Femur (tissue), 1 donor: Measurements from ENCODE around the gene CCR6.

Source experiments
- DNase-seq: peaks from one replicate; pipeline ENCODE4 v3.0.0-alpha.2; 2017

CCR6 gene

DNA sequence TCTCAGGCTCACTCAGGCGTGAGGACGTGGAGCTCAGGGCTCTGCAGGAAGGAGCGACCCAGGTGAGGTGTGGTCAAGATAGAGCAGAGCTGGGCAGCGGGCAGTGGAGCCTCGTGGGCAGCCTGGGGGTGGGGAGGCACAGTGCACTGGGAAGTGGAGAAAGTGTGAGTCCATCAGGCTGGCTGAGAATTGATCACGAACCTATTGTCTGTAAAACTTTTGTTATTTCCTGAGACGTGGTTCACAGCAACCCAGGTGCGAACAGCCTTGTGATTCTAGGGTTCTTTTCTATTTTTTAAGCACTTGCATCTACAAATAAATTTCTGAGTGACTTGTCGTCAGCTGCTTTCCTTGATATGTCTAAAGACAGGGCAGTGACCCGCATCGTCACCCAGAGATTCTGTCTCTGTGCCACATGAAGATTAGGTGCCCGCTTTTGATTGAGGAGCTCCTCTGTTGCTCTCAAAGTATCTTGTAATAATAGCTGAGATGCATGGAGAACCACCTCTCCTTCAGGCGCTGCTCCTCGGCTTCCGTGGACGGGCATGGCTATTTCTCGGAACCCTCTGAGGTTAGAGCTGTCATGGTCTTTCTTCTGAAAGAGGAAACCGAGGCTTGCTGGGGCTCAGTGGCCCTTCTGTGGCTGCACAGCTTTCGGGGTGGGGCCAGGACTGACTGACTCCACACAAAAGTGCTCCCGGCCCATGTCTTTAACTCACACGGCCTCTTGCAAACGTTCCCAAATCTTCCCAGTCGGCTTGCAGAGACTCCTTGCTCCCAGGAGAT is 662 bp upstream of the CCR6 start:
- DNase-seq = no peak

DNA sequence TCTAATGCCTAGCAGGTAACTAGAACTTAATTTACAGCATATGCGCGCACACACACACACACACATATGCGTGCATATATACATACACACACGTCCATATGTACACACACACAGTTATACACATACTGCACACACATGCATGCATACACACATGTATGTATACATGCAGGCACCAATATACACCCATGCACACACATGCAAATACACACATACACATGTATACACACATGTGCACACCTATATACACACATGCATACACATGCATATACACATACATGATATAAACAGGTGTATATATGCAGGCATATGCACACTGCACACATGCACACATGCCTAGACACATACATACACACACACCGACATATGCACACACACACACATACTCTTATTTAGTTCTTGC is 1.9 kb downstream of the CCR6 start:
- no peak for DNase-seq

DNA sequence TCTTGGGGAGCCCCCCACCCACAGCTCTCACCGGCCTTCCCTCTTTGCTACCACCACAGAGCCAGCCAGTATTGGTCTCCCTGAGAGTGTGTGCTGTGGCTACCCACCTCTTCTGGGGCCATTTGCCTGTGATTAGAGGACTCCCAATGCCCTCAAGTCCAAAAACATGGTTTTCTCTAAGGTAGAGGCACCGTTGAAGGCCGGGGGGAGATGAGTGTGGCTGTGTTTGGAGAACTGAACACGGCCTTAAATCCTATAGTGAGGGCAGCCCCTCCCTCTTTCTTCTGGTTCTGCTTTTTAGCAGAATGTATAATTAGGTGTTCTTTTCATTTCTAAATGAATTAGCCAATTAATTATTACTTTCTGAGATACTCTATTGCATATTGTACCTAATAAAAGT is 2.5 kb downstream of the CCR6 start:
- no peak for DNase-seq

DNA sequence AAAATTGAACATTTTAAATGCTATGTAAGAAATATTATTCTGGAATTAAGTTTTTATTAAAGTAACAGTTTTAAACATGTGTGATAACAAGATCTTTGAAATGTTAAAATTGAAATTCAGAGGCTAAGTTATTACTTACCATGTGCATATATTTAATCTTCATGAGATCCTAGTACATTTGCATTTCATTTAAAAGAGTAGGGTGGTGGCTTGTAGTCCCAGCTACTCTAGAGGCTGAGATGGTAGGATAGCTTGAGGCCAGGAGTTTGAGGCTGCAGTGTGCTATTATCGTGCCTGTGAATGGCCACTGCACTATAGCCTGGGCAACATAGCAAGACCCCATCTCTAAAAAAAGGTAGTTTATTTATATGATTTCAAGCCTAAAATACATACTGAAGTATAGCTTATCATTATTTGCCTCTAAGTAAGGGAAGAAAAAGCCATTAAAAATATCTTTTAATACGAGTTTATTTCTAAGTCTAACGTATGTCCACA is 3.0 kb downstream of the CCR6 start:
- no peak for DNase-seq

DNA sequence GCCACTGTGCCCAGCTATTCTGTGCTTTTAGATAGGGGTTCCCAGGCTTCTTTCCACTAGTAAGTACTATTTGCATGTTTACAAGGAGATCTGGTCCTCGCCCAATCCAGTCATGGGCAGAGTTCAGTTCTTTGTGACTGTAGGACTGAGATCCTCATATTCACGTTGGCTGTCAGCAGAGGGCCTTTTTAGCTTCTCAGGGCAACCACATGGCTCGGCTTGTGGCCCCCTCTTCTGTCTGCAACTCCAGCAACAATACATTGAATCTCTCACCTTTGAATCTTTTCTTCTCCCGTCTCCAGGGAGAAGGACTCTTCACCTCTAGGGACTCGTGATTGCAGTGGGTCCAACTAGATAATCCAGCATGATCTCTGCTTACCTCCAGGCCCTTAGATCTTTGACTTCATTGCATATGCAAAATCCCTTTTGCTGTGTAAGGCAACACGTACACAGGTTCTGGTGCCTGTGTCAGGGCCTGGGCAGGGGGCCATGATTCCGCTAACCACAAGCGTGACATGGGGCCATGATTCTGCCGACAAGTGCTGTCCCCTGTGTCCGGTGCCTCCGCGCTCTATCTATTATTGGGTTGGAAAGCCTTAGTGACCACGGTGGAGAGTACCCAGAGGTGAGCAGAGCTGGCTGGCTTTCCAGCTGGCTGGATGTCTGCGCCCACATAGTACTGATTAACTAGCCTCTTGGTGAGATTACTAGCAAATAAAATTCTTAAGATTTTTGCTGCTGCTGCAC is 5.1 kb downstream of the CCR6 start:
- DNase-seq = no peak

DNA sequence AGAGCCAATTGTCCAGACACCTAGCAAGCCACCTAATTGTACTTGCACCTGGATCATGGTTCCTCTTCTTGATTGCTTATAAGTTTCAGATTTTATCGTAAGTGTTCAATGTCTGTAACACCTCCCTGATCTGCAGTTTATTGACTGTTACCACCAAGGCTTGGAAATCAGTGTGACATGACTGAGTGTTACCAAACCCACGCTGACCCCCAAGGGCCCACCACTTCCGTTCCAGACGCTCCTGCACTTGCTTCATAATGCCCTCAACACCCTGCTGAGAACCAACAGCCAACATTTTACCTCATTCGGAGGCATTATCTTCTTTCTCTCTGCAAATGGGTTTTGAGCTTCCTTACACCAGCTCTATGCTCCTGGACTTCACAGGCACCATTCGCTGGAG is 6.3 kb downstream of the CCR6 start:
- DNase-seq = no peak

DNA sequence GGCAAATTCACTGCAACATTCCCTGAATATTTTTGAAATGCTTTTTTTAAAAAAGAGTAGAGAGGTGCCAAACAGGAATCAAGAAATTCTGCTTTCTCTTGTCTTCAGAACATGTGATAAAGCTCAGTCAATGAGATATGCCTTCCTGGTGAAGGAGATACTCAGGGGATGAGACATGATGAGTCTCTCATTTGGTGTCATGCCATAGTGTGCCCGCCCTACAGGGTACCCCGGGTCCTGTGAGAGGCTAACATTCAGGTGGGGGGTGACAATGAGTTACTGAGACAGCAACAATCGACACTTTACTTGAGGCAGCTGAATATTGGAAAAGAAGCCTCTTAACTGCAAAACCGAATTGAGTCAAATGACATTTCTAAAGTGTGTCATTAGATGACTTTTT is 6.7 kb downstream of the CCR6 start:
- DNase-seq = no peak

DNA sequence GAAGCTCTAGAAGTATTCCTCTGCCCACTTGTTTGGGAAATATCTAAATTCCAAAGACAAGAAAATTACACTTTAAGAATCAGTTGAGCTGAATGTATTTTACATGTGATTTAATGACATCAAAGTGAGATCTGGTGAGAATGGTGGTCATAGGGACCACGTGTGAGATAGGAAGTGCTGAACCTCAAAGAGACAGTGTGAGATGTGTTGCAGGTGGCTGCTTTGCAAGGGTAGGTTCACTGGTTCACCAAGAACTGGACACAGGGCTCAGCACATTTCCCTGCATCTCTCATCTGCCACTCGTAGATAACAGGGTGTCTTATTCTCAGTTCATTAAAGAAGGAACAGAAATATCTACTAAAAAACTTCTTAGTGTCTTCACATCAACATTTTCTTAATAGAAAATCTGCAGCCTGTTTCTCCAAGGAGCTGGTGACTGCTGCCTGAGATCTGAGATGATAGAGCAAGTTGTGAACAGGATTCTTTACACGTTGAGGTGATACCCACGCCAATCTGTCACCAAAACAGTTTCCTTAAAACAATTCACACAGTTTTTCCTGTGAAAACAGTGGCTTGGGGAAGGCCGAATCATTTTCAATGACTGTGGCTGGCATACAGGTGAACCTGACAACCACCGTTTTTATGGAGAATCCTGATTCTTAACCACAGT is 7.2 kb downstream of the CCR6 start:
- no peak for DNase-seq

DNA sequence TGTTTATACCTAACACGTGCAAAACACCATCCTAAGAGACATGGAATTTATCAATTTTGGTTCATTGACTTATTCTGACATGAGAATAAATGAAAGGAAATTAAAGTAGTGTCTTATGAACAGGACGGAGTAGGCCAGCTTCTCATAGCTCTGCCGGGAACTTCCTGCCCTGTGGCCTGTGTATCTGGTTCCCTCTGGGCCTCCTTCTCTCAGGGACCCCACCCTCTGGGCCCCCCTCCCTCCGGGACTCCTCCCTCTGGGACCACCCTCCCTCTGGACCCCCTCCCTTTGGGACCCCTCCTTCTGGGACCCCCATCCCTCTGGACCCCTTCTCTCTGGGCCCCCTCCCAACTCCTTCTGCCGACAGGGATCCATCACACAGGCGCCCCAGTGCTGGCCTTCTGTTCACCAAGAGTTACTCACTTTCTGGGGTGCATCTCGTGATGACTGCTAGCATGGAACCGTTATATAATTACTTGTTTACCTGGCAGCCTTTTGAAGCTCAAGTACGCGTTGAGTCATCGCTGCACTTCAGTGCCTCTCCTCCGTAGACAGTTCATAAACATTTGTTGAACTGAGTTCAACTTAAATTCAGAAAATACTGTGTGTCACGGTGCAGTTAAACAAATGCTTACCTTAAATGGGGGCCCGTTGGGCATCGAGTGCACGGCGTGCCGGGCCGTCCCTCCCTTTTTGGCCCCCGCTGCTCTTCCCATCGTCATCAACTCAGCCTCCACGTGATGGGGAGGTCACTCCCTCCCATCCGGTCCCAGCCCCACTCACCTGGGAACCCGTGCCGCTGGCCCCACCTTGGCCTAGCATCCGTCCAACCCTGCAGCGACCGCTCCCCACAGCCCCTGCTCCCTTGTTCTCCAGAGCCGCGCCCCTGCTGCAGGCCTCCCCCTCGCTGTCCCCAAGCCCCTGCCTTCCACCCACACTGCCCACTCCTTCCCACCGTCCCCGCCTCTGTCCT is 8.1 kb downstream of the CCR6 start:
- DNase-seq = no peak

DNA sequence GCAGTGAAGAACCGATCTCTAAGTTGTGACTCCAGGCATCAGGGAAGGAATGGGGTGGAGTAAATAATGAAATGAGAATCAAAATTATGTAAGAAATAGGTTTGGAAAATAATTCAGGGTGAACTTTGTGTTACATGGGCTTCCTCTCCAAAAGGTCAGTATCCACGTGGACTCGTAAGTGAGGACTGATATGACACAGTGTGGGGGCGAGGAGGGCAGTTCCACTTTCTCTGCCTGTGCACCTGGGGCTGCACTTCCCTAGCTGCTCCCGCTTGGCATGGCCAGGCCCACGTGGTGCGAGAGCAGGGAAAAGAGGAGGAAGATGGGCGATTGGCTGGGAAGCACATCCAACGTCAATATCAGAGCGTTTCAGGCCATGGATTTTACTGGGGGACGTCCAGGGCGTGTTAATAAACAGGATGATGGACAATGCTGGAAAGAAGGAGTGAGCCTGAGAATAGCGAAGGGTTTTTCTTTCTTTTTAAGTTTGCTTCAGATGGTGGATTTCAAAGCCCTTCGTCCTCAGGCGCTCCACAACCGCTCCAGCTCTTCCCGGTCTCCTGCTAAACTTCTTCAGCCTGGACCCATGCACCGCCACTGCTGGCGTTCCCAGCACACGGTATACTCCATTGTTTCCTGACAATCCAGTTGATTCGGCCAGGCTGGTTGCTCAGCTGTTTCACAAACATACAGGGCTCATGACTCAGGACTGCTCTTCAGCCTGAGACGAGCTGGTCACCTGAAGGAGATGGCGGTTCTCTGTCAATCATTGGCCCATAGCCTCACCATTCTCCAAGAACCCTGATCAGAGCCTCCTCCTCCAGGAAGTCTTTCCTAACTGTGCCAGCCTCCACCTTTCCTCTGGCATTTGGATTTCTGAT is 11.8 kb downstream of the CCR6 start:
- DNase-seq = no peak

DNA sequence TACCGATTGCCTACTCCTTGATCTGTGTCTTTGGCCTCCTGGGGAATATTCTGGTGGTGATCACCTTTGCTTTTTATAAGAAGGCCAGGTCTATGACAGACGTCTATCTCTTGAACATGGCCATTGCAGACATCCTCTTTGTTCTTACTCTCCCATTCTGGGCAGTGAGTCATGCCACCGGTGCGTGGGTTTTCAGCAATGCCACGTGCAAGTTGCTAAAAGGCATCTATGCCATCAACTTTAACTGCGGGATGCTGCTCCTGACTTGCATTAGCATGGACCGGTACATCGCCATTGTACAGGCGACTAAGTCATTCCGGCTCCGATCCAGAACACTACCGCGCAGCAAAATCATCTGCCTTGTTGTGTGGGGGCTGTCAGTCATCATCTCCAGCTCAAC is 13.5 kb downstream of the CCR6 start:
- DNase-seq = no peak

DNA sequence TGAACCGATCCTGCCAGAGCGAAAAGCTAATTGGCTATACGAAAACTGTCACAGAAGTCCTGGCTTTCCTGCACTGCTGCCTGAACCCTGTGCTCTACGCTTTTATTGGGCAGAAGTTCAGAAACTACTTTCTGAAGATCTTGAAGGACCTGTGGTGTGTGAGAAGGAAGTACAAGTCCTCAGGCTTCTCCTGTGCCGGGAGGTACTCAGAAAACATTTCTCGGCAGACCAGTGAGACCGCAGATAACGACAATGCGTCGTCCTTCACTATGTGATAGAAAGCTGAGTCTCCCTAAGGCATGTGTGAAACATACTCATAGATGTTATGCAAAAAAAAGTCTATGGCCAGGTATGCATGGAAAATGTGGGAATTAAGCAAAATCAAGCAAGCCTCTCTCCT is 14.2 kb downstream of the CCR6 start:
- no peak for DNase-seq

DNA sequence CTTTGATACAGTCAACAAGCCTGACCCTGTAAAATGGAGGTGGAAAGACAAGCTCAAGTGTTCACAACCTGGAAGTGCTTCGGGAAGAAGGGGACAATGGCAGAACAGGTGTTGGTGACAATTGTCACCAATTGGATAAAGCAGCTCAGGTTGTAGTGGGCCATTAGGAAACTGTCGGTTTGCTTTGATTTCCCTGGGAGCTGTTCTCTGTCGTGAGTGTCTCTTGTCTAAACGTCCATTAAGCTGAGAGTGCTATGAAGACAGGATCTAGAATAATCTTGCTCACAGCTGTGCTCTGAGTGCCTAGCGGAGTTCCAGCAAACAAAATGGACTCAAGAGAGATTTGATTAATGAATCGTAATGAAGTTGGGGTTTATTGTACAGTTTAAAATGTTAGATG is 15.0 kb downstream of the CCR6 start:
- no peak for DNase-seq

DNA sequence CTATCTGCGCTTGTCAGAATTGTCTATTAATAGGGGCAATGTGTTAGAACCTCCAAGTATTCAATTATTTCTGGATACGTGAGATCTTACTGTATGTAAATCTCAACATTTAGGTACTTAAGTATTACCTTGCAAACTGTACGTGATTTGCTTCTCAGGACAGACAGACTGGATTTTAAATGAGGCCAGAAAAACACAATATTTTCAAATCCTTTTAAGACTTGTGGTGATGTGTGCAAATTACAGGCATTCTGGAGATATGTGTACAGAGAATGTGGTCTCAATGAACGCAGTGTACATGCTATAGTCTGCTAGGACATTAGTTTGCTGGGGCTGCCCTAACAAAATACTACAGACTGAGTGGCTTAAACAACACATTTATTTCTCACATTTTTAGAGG is 16.9 kb downstream of the CCR6 start:
- DNase-seq = no peak

DNA sequence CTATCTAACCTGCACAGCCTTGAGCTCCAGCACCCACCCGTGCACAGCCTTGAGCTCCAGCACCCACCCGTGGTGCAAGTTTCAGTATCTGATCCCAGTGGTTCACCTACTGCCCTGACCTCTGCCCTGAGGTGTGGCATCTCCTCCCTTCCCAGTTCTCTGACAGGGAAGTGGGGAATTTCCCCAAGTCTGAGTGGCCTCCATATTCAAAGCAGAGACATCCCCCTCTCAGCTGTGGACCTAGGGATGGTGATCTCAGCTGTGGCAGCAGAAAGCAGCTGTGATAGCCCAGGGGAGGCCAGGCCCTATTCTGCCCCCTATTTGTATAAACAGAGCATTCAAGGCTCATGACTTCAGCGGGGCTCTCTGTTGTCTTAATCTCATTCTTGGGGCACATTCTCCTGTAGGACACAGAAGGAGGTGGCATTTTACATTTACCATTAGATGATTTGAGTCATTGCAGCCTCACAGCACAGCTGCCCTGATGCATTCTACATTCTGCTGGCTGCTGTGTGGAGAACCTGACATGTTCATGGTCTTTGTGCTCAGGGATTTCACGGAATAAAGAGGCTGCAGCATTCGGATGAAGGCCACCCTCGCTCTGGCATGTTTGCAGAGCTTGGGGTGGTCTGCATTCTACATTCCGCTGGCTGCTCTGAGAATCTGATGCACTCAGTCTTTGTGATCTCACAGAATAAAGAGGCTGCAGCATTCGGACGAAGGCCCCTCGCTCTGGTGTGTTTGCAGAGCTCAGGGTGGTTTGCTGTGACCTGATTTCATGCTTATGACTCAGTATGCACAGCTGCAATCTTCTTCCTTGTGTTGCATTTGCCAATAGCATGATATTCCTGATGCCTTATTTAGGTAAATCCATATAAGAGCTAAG is 17.9 kb downstream of the CCR6 start:
- DNase-seq = no peak

DNA sequence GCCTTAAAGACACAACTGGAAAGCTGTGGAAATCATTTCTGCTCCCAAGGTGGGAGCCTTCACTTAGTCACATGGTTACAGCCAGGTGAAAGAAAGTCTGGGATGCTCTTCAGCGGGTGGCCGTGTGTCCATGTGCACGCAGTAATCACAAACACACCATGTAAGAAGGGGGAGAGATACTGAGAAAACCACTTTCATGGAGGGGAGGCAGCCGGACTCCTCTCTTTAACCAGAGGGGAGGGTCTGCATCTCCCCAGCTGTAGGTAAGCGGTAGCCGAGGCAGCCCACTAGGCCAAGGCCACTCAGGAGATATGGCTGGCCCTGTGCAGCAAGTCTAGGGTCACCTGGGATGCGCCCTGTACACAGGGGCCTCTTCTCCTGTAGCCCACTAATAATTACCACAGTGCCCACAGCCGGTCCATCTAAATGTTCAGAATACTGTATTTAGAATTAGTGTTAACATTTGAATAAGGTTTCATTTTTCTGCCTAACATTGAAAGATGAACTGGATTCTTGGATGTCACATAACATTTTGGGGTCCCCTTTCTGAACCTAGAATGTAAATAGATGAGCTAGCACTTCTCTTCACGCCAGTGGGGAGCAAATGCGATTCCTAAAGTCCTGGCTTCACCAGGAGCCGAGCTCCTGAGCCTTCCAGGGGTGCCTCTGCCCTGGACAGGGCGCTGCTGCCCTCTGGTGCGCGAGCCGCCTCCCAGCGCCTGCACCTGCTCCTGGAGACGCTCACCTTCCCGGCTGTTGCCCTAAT is 19.0 kb downstream of the CCR6 start:
- peak; percentile 60 for DNase-seq

DNA sequence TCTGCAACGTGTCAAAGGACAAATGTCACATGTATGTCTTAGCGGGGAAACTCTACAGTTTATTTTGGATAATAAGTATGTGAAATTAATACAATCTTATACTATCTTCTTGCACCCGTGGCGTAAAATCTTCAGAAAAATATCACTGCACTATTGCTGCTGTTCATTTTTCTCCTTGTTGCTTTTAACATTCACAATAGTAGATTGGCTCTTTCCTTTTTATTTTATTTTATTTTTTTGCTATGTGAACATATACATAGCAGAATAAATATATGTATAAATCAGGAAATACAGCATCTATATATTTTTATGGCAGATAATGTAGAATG is 19.5 kb downstream of the CCR6 start:
- no peak for DNase-seq

DNA sequence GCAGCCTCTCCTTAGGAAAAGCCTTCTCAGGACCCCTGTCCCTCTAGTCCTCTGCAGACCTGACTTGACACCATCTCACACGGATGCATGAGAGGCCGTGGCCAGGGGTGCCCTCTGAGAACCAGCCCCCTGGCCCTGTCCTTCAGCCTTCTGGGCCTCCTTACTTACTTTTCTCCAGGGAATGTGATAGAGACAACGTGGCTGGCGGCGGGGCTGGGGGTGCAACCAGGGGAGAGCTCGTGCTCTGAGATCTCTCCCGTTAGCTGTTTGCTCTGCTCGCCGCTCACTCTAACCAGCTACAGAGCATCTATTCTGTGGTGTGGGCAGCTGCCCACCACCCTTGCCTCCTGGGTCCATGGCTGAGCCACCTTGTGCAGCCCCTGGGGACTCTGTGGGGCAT is 20.1 kb downstream of the CCR6 start:
- DNase-seq = no peak

DNA sequence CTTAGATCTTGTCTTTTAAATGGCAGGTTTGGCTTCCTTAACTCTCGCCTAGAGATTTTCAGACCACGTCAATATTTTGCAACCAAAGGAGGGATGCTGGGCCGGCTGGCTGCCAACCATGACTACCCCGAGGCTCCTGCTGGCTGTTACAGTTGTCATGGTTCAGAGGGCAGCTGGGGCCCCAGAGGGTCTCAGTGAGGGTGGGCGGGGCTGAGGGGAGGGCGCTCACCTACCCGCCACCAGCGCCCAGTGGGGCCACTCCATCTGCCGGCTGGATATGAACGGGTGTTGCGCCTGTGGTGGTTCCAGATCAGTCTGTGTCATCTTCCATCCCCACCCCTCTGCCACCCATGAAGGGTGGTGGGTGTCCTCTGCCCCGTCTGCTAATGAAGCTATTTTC is 22.6 kb downstream of the CCR6 start:
- no peak for DNase-seq

DNA sequence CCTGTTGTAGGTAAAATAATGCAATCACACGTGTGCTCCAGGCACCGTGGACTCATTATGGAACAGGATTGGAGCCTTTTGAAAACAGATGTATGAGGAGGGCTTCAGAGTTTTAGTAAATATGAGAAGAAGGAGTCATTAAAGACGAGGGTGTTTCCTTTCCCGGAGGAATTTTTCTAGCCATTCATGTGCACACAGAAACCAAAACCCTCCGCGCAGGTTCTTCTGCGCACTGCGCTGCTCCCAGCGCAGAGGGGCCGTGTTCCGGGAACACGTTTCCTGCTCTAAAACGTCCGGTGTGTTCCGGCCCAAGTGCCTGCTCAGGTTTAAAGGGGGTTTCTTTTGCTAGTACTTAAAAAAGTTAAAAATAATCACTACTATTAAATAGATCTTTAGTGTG is 23.2 kb downstream of the CCR6 start:
- DNase-seq = no peak
